Measurements from ENCODE around the gene GIMAP6. TPM values are rescaled to one million over a fixed set of nuclear protein-coding genes. Genes with fewer than 3 reads are reported as not detected.

The GIMAP6 gene
- total RNA-seq, 1 experiment from 2014 or later: 0.13 TPM

DNA sequence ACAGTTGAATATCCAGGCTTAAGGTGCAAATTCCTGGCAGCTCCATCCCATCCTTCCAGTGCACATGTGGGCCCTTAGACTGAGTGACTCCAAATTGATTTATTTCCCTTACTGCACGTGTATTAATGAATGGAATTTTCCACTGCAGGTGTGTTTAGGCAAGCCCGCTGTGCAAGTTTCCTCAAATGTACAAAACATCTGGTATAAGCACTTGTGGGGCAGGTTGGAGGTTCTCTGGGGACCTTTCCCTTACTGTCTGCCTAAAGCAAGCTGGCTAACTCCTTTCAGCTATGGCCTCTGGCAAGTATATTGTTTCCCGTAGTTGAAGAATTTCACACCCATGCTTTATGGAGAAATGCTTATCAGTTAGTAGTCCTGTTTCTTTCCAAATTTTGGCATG lies 25.3 kb upstream of the GIMAP6 start:
- POLR2A ChIA-PET: no interaction called here
- DNase-seq (ENCODE audit: low spot score) (no peak), ATAC-seq (no peak)
- CTCF ChIA-PET: no interaction called here
- Mint-ChIP-seq H3K9me3 (peaks cover 29% of the 10 kb centered on the region), H3K4me1 (peaks cover 19% of the 10 kb centered on the region), H3K36me3 (peaks cover 6% of the 10 kb centered on the region), H3K27ac (no peak overlapping the region), H3K4me3 (no peak overlapping the region), H3K27me3 (ENCODE audit: low read depth) (peaks cover 44% of the 10 kb centered on the region)
- no peak for TF ChIP-seq ZNF396 (CRISPR knock-in tag; IDR thresholded peaks at IDR 0.05; ENCODE audit: borderline replicate concordance)

DNA sequence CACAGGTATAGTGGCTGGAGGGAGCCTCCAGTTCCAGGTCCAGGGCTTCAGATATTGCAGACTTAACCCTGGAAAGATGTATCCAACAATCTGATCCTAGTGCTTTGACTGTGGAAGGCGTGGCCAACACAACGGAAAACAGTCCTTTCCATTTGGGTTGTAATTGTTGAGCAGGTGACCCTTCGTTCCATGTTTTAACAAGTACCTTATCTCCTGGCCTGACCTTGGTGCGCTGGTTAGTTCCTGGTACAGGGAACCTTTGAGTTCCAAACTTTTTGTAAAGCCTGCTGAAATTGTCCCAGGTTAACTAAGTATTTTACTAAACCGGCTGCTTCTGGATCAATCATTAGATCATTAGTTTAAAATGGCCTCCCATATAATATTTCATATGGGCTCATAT lies 23.9 kb upstream of the GIMAP6 start:
- TF ChIP-seq PRRX2 (CRISPR knock-in tag; IDR thresholded peaks at IDR 0.05): no peak
- TF ChIP-seq OVOL2 (CRISPR knock-in tag; IDR thresholded peaks at IDR 0.05; ENCODE audit: borderline replicate concordance): no peak
- TF ChIP-seq, protein P1, sequence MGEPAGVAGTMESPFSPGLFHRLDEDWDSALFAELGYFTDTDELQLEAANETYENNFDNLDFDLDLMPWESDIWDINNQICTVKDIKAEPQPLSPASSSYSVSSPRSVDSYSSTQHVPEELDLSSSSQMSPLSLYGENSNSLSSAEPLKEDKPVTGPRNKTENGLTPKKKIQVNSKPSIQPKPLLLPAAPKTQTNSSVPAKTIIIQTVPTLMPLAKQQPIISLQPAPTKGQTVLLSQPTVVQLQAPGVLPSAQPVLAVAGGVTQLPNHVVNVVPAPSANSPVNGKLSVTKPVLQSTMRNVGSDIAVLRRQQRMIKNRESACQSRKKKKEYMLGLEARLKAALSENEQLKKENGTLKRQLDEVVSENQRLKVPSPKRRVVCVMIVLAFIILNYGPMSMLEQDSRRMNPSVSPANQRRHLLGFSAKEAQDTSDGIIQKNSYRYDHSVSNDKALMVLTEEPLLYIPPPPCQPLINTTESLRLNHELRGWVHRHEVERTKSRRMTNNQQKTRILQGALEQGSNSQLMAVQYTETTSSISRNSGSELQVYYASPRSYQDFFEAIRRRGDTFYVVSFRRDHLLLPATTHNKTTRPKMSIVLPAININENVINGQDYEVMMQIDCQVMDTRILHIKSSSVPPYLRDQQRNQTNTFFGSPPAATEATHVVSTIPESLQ (CRISPR knock-in tag; IDR thresholded peaks at IDR 0.05): no peak
- TF ChIP-seq, protein P2, sequence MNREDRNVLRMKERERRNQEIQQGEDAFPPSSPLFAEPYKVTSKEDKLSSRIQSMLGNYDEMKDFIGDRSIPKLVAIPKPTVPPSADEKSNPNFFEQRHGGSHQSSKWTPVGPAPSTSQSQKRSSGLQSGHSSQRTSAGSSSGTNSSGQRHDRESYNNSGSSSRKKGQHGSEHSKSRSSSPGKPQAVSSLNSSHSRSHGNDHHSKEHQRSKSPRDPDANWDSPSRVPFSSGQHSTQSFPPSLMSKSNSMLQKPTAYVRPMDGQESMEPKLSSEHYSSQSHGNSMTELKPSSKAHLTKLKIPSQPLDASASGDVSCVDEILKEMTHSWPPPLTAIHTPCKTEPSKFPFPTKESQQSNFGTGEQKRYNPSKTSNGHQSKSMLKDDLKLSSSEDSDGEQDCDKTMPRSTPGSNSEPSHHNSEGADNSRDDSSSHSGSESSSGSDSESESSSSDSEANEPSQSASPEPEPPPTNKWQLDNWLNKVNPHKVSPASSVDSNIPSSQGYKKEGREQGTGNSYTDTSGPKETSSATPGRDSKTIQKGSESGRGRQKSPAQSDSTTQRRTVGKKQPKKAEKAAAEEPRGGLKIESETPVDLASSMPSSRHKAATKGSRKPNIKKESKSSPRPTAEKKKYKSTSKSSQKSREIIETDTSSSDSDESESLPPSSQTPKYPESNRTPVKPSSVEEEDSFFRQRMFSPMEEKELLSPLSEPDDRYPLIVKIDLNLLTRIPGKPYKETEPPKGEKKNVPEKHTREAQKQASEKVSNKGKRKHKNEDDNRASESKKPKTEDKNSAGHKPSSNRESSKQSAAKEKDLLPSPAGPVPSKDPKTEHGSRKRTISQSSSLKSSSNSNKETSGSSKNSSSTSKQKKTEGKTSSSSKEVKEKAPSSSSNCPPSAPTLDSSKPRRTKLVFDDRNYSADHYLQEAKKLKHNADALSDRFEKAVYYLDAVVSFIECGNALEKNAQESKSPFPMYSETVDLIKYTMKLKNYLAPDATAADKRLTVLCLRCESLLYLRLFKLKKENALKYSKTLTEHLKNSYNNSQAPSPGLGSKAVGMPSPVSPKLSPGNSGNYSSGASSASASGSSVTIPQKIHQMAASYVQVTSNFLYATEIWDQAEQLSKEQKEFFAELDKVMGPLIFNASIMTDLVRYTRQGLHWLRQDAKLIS (CRISPR knock-in tag; IDR thresholded peaks at IDR 0.05; ENCODE audit: borderline replicate concordance): no peak
- no peak for TF ChIP-seq ATF1 (CRISPR knock-in tag; IDR thresholded peaks at IDR 0.05)
- no peak for TF ChIP-seq EMX1 (CRISPR knock-in tag; IDR thresholded peaks at IDR 0.05)
- Mint-ChIP-seq H3K36me3 (peaks cover 8% of the 10 kb centered on the region), H3K9me3 (peaks cover 42% of the 10 kb centered on the region), H3K4me3 (no peak overlapping the region), H3K27ac (no peak overlapping the region), H3K4me1 (peaks cover 19% of the 10 kb centered on the region), H3K27me3 (ENCODE audit: low read depth) (peaks cover 41% of the 10 kb centered on the region)
- ChIA-PET CTCF (no interaction called here), POLR2A (no interaction called here)
- no peak for ATAC-seq
- DNase-seq (ENCODE audit: low spot score): no peak

DNA sequence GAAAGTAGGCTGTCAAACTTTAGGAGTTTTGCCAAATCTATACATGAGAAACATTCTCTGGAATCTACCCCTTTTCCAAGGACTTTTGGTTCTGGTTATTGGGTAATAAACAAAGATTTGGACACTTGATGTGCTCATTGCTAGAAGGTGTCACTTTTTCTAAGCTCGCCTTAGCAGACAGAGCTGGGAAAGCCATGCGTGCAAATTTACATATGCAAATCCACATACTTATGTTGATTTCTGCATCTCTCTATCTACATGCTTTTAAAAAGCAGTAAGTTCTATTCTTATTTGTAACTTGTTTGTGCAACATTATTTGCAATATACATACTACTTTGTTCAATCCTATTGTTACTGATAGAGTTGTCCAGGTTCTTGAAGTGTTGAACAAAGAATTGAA lies 22.5 kb upstream of the GIMAP6 start:
- peaks cover 19% of the 10 kb centered on the region for H3K4me1 Mint-ChIP-seq
- no peak for DNase-seq (ENCODE audit: low spot score)
- peak; percentile 56 for ATAC-seq
- H3K27ac Mint-ChIP-seq: no peak overlapping the region; the same call in 1 of the 2 replicates
- no peak overlapping the region for H3K4me3 Mint-ChIP-seq
- peaks cover 40% of the 10 kb centered on the region for H3K27me3 Mint-ChIP-seq (ENCODE audit: low read depth)
- CTCF ChIA-PET: interaction anchor here (1.1 kb wide), 1 partner anchor 38 kb away, joined by 3 read pairs; no protein-coding TSS in a partner anchor
- peaks cover 8% of the 10 kb centered on the region for H3K36me3 Mint-ChIP-seq
- H3K9me3 Mint-ChIP-seq: peaks cover 47% of the 10 kb centered on the region
- POLR2A ChIA-PET: no interaction called here
- TF ChIP-seq, protein P3, sequence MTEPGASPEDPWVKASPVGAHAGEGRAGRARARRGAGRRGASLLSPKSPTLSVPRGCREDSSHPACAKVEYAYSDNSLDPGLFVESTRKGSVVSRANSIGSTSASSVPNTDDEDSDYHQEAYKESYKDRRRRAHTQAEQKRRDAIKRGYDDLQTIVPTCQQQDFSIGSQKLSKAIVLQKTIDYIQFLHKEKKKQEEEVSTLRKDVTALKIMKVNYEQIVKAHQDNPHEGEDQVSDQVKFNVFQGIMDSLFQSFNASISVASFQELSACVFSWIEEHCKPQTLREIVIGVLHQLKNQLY (CRISPR knock-in tag; IDR thresholded peaks at IDR 0.05): no peak
- TF ChIP-seq TEAD4 (CRISPR knock-in tag; IDR thresholded peaks at IDR 0.05): no peak
- TF ChIP-seq, protein P4, sequence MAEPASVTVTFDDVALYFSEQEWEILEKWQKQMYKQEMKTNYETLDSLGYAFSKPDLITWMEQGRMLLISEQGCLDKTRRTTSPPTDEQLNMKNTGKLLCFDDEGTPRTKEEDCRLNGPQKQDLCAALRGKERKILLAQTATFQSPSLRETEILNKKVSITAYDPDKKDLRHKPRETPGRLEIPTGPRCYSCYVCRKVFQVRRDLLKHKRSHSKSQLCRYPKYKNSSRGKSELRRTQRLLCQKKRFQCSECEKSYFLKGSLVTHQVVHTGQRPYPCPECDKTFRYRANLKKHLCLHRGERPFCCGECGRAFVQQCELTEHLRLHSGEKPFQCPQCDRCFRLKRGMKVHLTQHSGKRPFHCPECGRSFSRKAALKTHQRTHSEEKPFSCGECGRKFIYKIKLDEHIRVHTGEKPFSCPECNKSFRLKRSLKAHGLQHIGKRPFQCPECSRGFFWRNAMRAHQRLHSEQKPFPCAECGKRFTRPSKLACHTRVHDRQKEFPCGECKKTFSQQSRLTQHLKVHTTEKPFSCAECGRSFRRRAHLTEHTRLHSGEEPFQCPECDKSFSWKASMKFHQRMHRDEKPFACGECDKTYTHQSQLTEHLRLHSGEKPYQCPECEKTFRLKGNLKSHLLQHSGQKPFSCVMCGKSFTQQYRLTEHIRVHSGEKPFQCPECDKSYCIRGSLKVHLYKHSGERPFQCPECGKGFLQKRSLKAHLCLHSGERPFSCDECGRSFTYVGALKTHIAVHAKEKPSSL (CRISPR knock-in tag; conservative IDR thresholded peaks at IDR 0.05): no peak
- no peak for TF ChIP-seq NFE2L1 (CRISPR knock-in tag; IDR thresholded peaks at IDR 0.05)
- no peak for TF ChIP-seq ZNF263 (CRISPR knock-in tag; IDR thresholded peaks at IDR 0.05; ENCODE audit: low read depth)
- TF ChIP-seq GTF2I (CRISPR knock-in tag; conservative IDR thresholded peaks at IDR 0.05): no peak
- TF ChIP-seq, protein P1 (CRISPR knock-in tag; IDR thresholded peaks at IDR 0.05): no peak
- TF ChIP-seq, protein P5, sequence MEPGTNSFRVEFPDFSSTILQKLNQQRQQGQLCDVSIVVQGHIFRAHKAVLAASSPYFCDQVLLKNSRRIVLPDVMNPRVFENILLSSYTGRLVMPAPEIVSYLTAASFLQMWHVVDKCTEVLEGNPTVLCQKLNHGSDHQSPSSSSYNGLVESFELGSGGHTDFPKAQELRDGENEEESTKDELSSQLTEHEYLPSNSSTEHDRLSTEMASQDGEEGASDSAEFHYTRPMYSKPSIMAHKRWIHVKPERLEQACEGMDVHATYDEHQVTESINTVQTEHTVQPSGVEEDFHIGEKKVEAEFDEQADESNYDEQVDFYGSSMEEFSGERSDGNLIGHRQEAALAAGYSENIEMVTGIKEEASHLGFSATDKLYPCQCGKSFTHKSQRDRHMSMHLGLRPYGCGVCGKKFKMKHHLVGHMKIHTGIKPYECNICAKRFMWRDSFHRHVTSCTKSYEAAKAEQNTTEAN (CRISPR knock-in tag; IDR thresholded peaks at IDR 0.05): no peak
- no peak for TF ChIP-seq JUN (CRISPR knock-in tag; IDR thresholded peaks at IDR 0.05)
- no peak for TF ChIP-seq TEAD1 (CRISPR knock-in tag; IDR thresholded peaks at IDR 0.05)
- TF ChIP-seq, protein P6, sequence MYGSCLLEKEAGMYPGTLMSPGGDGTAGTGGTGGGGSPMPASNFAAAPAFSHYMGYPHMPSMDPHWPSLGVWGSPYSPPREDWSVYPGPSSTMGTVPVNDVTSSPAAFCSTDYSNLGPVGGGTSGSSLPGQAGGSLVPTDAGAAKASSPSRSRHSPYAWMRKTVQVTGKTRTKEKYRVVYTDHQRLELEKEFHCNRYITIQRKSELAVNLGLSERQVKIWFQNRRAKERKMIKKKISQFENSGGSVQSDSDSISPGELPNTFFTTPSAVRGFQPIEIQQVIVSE (CRISPR knock-in tag; IDR thresholded peaks at IDR 0.05; ENCODE audit: borderline replicate concordance): no peak
- no peak for TF ChIP-seq ZNF423 (CRISPR knock-in tag; IDR thresholded peaks at IDR 0.05)
- TF ChIP-seq, protein P7, sequence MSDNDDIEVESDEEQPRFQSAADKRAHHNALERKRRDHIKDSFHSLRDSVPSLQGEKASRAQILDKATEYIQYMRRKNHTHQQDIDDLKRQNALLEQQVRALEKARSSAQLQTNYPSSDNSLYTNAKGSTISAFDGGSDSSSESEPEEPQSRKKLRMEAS (CRISPR knock-in tag; IDR thresholded peaks at IDR 0.05): no peak
- TF ChIP-seq MYBL2 (CRISPR knock-in tag; IDR thresholded peaks at IDR 0.05): no peak
- no peak for TF ChIP-seq OVOL2 (CRISPR knock-in tag; IDR thresholded peaks at IDR 0.05; ENCODE audit: borderline replicate concordance)
